ENCODE results near the gene NFIA.

DNA sequence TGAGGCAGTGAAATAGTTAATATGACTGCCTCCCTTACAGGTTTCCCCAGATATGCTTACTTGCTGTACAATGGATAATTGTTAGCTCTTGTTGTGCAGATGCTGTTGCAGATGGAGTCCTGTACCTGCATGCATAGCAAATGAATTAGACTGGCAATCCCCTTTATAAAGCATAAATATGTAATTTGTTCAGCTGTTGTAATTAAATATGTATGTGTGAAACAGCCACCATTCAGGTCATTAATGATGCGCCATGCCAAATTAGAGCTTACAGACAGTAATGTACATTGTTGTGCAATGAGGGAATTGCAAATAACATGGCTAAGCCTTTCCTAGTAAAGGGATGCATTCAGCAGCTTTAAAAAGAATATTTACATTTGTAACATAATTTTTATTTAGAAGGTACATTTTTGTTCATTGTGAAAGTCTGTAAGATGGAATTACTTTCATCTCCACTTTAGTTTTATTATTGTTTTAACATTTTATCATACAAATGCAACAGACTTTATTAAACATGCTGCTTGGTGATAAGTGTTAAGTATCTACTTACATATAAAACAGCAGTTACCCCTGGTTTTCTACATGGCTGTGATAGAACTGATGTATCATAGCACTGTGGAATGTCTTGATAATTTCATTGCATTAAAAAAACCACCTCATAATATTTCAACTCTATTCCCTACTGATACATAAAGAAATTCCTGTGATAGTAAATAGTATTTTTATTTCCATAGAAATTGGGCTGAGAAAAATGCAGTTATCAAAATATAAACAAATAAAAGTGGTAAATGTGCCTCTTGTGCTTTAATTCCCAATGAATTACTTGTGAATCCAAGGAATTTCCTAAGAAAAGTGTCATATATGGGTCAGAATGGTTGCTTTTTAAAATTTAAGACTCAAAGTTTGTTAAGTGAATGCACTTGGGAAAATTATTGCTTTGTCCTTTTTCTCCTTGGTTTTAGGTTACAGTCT lies 99.0 kb downstream of the NFIA start:
- TF ChIP-seq, protein P1, sequence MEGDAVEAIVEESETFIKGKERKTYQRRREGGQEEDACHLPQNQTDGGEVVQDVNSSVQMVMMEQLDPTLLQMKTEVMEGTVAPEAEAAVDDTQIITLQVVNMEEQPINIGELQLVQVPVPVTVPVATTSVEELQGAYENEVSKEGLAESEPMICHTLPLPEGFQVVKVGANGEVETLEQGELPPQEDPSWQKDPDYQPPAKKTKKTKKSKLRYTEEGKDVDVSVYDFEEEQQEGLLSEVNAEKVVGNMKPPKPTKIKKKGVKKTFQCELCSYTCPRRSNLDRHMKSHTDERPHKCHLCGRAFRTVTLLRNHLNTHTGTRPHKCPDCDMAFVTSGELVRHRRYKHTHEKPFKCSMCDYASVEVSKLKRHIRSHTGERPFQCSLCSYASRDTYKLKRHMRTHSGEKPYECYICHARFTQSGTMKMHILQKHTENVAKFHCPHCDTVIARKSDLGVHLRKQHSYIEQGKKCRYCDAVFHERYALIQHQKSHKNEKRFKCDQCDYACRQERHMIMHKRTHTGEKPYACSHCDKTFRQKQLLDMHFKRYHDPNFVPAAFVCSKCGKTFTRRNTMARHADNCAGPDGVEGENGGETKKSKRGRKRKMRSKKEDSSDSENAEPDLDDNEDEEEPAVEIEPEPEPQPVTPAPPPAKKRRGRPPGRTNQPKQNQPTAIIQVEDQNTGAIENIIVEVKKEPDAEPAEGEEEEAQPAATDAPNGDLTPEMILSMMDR (conservative IDR thresholded peaks at IDR 0.05; ENCODE audit: low read depth, low read length): no peak
- no peak for TF ChIP-seq EZH2 (IDR thresholded peaks at IDR 0.05; ENCODE audit: borderline replicate concordance, low read depth, low read length, poor library complexity, severe bottlenecking)
